HG03060 (cell line): ENCODE results near the gene LARGE1.

ENCODE experiments used
- ATAC-seq: cut with Tn5 transposase; IDR thresholded peaks from one replicate; pipeline ENCODE4 v1.9.1; 2021; ENCODE audit warnings: low read depth, moderate number of reproducible peaks; ENCODE audit not compliant: unreplicated experiment

The LARGE1 gene

GRCh38 chr22:33786149-33786548, 134.1 kb downstream of the LARGE1 start:
- ATAC-seq = no peak

GRCh38 chr22:33785283-33785968, 134.8 kb downstream of the LARGE1 start:
- ATAC-seq = no peak

GRCh38 chr22:33781411-33781810, 138.9 kb downstream of the LARGE1 start:
- no peak for ATAC-seq

GRCh38 chr22:33780531-33781136, 139.6 kb downstream of the LARGE1 start:
- ATAC-seq = no peak

GRCh38 chr22:33779243-33779642, 141.0 kb downstream of the LARGE1 start:
- no peak for ATAC-seq

GRCh38 chr22:33776491-33776890, 143.8 kb downstream of the LARGE1 start:
- no peak for ATAC-seq

GRCh38 chr22:33774781-33775180, 145.5 kb downstream of the LARGE1 start:
- no peak for ATAC-seq

GRCh38 chr22:33772745-33773144, 147.5 kb downstream of the LARGE1 start:
- no peak for ATAC-seq

GRCh38 chr22:33771136-33771535, 149.1 kb downstream of the LARGE1 start:
- ATAC-seq = no peak

- ATAC-seq = no peak
Observed at GRCh38 chr22:33770723-33771122, 149.6 kb downstream of the LARGE1 start.

GRCh38 chr22:33766091-33766490, 154.2 kb downstream of the LARGE1 start:
- no peak for ATAC-seq

GRCh38 chr22:33758961-33759360, 161.3 kb downstream of the LARGE1 start:
- no peak for ATAC-seq

- ATAC-seq = no peak
Observed at GRCh38 chr22:33757802-33758483, 162.3 kb downstream of the LARGE1 start.

- no peak for ATAC-seq
Observed at GRCh38 chr22:33757041-33757801, 163.1 kb downstream of the LARGE1 start.

- no peak for ATAC-seq
Observed at GRCh38 chr22:33756508-33756949, 163.7 kb downstream of the LARGE1 start.

- ATAC-seq = no peak
Observed at GRCh38 chr22:33748714-33749113, 171.6 kb downstream of the LARGE1 start.

GRCh38 chr22:33747576-33748180, 172.6 kb downstream of the LARGE1 start:
- no peak for ATAC-seq

GRCh38 chr22:33747029-33747428, 173.2 kb downstream of the LARGE1 start:
- no peak for ATAC-seq

- no peak for ATAC-seq
Observed at GRCh38 chr22:33746501-33746928, 173.8 kb downstream of the LARGE1 start.

GRCh38 chr22:33745501-33745900, 174.8 kb downstream of the LARGE1 start:
- no peak for ATAC-seq

GRCh38 chr22:33743756-33744155, 176.5 kb downstream of the LARGE1 start:
- no peak for ATAC-seq
